ENCODE results near the gene FGF14. TPM values are rescaled to one million over a fixed set of nuclear protein-coding genes. Genes with fewer than 3 reads are reported as not detected.

Gene FGF14
- total RNA-seq, 2 experiments from 2014 or later: not detected

- no peaks in the 10 kb centered on the region for H3K27me3 Mint-ChIP-seq
- H3K4me3 Mint-ChIP-seq: no peak overlapping the region
- no peaks in the 10 kb centered on the region for H3K9me3 Mint-ChIP-seq
- H3K36me3 Mint-ChIP-seq (ENCODE audit: low read depth): no peaks in the 10 kb centered on the region
- POLR2A ChIA-PET: no interaction called here
- no peak overlapping the region for H3K27ac Mint-ChIP-seq
- no peaks in the 10 kb centered on the region for H3K4me1 Mint-ChIP-seq
- no peak for DNase-seq
- CTCF ChIA-PET: no interaction called here
Observed at GRCh38 chr13:101996954-101997353, 404.9 kb downstream of the FGF14 start.

DNA sequence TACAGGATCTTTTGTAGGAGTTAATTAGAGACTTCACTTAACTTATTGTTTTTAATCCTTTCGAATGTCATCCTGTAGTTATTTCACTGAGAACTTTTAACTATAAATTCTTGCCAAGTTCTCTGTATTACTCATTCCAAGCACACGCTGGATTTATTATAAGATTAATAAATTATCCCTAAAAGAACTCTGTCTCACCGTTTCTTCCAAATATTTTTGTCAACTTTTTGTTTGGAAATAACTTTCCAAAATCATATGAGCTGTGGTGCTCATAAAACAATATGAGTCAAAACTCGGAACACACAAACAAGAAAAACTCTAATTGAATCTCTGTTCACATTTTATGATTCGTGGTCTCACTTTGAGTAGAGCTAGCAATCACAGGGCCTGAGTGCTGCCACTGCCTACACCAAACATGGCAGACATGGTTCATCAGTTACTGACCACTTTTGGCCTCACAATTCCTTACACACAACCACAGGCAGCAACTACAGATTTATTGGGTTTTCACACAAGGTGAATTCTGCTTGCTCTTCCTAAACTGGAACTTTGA is 412.0 kb downstream of the FGF14 start:
- no peaks in the 10 kb centered on the region for H3K36me3 Mint-ChIP-seq (ENCODE audit: low read depth)
- ChIA-PET CTCF (no interaction called here), POLR2A (no interaction called here)
- DNase-seq: no peak
- H3K4me3 Mint-ChIP-seq: no peak overlapping the region
- H3K4me1 Mint-ChIP-seq: no peaks in the 10 kb centered on the region
- H3K27ac Mint-ChIP-seq: no peak overlapping the region
- H3K27me3 Mint-ChIP-seq: no peaks in the 10 kb centered on the region
- H3K9me3 Mint-ChIP-seq: no peaks in the 10 kb centered on the region

DNA sequence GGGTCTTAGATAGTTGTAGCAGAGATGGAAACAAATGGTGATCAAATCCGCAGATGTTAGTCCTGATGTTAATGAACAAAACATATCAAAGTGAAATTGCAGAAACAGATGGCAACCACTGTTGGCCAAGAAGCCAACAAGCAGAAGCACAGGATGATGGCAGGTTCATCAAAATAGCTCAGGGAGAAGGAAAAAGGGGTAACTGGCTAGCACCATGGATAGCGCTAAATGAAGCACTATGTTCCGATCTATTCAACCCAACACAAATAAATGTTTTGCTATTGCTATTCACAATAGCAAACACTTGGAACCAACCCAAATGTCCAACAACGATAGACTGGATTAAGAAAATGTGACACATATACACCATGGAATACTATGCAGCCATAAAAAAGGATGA is 413.7 kb downstream of the FGF14 start:
- CTCF ChIA-PET: no interaction called here
- no peaks in the 10 kb centered on the region for H3K9me3 Mint-ChIP-seq

GRCh38 chr13:101986316-101986715 is 415.5 kb downstream of the FGF14 start:
- Mint-ChIP-seq H3K27me3 (no peaks in the 10 kb centered on the region), H3K36me3 (ENCODE audit: low read depth) (no peaks in the 10 kb centered on the region), H3K9me3 (no peaks in the 10 kb centered on the region), H3K27ac (no peak overlapping the region), H3K4me3 (no peak overlapping the region), H3K4me1 (no peaks in the 10 kb centered on the region)
- no peak for DNase-seq
- ChIA-PET POLR2A (no interaction called here), CTCF (no interaction called here)

More for the DNA sequence above, 413.7 kb downstream of the FGF14 start:
- DNase-seq: no peak
- H3K36me3 Mint-ChIP-seq (ENCODE audit: low read depth): no peaks in the 10 kb centered on the region
- POLR2A ChIA-PET: no interaction called here
- H3K4me1 Mint-ChIP-seq: no peaks in the 10 kb centered on the region
- no peak overlapping the region for H3K4me3 Mint-ChIP-seq
- no peak overlapping the region for H3K27ac Mint-ChIP-seq
- H3K27me3 Mint-ChIP-seq: no peaks in the 10 kb centered on the region

- no peak overlapping the region for H3K4me3 Mint-ChIP-seq
Observed at GRCh38 chr13:101985321-101985720, 416.5 kb downstream of the FGF14 start.

DNA sequence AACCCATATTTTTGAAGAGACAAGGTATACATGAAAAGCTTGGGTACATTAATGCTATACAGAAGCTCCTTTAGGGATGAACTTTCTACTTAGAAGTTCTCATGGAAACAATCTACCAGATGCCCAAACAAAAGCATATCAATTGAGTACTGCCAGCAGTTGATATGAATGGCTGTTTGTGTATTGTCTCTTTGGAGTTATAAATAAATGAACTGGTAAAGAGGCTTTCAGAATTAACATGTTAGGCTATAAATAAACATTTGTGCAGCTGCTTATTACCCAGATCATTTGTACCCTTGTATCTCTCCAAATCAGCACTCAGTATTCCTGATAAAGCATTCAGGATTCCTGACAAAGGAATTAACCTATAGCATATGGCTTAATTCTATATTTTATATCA is 418.9 kb downstream of the FGF14 start:
- H3K27me3 Mint-ChIP-seq: no peaks in the 10 kb centered on the region
- POLR2A ChIA-PET: no interaction called here

More at GRCh38 chr13:101985321-101985720, 416.5 kb downstream of the FGF14 start:
- Mint-ChIP-seq H3K27ac (no peak overlapping the region), H3K4me1 (no peaks in the 10 kb centered on the region), H3K9me3 (no peaks in the 10 kb centered on the region), H3K36me3 (ENCODE audit: low read depth) (no peaks in the 10 kb centered on the region), H3K27me3 (no peaks in the 10 kb centered on the region)
- CTCF ChIA-PET: no interaction called here
- DNase-seq: no peak
- POLR2A ChIA-PET: no interaction called here

DNA sequence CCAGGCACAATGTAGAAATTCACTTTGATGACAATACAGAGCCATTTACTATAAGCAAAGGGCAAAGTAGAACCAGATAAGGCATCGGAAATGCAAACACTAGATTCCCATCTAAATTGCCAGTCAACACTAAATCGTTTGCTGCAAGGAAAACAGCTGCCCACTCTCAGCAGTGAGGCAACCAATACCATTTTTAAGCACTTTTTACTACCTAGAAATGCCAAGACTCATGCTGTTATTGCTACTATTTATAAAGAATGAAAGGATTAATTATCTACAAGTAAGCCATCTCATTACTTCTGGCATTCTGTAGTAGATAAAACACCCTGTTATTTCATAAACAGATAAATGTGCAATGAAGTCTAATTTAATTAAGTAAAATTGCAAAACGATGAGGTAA is 422.0 kb downstream of the FGF14 start:
- Mint-ChIP-seq H3K36me3 (ENCODE audit: low read depth) (no peaks in the 10 kb centered on the region), H3K4me1 (no peaks in the 10 kb centered on the region), H3K27me3 (no peaks in the 10 kb centered on the region), H3K4me3 (no peak overlapping the region), H3K27ac (no peak overlapping the region), H3K9me3 (no peaks in the 10 kb centered on the region)
- CTCF ChIA-PET: no interaction called here
- POLR2A ChIA-PET: no interaction called here
- DNase-seq: no peak

More for the DNA sequence above, 418.9 kb downstream of the FGF14 start:
- Mint-ChIP-seq H3K4me1 (no peaks in the 10 kb centered on the region), H3K4me3 (no peak overlapping the region), H3K9me3 (no peaks in the 10 kb centered on the region), H3K36me3 (ENCODE audit: low read depth) (no peaks in the 10 kb centered on the region), H3K27ac (no peak overlapping the region)
- CTCF ChIA-PET: interaction anchor here (0.5 kb wide), 1 partner anchor 291 kb away, joined by 3 read pairs; no protein-coding TSS in a partner anchor
- no peak for DNase-seq

DNA sequence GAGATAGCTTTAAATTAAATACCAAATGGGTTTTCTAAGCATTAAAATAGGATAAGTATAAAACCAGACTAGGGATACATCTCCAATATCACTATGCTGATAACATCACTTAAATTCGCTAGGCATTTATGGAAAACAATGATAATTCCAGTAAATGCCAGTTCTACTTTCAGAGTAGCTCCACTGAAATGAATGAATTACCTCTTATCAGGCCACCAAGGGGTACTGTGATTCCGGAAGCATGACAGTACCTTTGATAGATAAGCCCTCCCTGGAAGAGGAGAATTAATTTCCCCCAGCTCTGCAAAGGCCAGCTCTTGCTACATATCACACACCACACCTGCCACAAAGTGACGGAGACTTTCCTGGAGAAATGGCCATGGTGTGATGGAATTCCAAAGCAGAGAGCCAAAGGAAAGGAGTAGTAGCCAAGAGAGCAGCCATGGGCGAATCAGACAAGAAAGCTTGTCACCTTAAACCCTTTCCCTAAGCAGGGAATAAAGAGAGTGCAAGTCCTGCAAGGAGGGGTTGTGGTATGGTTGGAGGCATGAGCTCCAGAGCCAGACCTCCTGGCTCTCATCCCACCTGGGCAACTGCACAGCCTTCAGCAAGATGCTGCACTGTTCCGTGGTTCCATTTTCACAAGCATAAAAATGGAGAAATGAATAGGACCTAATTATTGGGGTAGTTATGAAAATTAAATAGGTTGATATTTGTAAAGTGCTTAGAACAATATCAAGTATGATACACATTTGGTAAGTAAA is 423.1 kb downstream of the FGF14 start:
- H3K27ac Mint-ChIP-seq: no peak overlapping the region
- CTCF ChIA-PET: no interaction called here
- POLR2A ChIA-PET: no interaction called here
- no peaks in the 10 kb centered on the region for H3K27me3 Mint-ChIP-seq
- no peaks in the 10 kb centered on the region for H3K36me3 Mint-ChIP-seq (ENCODE audit: low read depth)
- H3K4me1 Mint-ChIP-seq: no peaks in the 10 kb centered on the region
- DNase-seq: no peak
- no peak overlapping the region for H3K4me3 Mint-ChIP-seq
- H3K9me3 Mint-ChIP-seq: no peaks in the 10 kb centered on the region

- no peaks in the 10 kb centered on the region for H3K36me3 Mint-ChIP-seq (ENCODE audit: low read depth)
- no peaks in the 10 kb centered on the region for H3K4me1 Mint-ChIP-seq
- ChIA-PET CTCF (no interaction called here), POLR2A (no interaction called here)
- H3K9me3 Mint-ChIP-seq: no peaks in the 10 kb centered on the region
- H3K27ac Mint-ChIP-seq: no peak overlapping the region
- no peaks in the 10 kb centered on the region for H3K27me3 Mint-ChIP-seq
- no peak for DNase-seq
- no peak overlapping the region for H3K4me3 Mint-ChIP-seq
Observed at GRCh38 chr13:101977475-101977874, 424.4 kb downstream of the FGF14 start.

DNA sequence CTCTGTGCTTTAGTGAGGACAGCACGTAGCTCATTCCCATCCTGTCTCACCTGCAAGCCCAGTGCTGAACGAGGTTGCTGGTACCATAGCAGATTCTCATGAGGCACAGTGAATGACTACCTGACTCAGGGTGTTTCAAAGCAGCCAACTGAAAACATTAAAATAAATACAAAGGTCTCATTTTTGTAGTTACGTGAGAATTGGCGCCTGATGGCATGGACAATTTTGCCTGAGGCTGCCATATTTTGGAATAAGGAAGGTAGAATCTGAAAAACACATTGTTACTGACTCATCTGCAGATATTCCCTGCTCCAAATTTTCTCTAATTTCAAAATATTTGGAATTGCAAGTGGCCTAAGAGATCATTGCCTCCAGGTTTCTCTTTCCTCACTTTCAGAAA is 429.7 kb downstream of the FGF14 start:
- DNase-seq: no peak
- Mint-ChIP-seq H3K4me1 (no peaks in the 10 kb centered on the region), H3K9me3 (no peaks in the 10 kb centered on the region), H3K4me3 (no peak overlapping the region), H3K27ac (no peak overlapping the region), H3K36me3 (ENCODE audit: low read depth) (no peaks in the 10 kb centered on the region), H3K27me3 (no peaks in the 10 kb centered on the region)
- POLR2A ChIA-PET: no interaction called here
- CTCF ChIA-PET: interaction anchor here (0.7 kb wide), 1 partner anchor 1144 kb away, joined by 7 read pairs; no protein-coding TSS in a partner anchor

DNA sequence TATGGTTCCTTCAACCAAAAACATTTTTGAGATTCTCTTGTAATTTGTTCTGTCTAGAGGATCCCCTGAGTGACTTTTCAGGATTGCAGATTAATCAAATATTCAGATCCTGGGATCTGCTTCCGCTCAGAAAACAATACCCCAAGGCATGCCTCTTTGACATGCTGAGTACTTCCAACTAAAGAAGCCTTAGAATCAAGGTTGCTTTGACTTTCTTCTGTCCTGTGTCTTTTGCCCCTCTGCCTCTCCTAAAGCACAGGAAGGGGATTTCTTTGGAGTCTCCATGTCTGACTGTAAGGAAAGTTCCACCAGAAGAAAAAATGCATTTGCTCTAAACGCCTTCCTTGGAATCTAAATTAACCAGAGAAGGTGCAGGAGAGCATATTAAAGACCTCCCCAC is 431.5 kb downstream of the FGF14 start:
- no peak for DNase-seq
- Mint-ChIP-seq H3K27me3 (no peaks in the 10 kb centered on the region), H3K9me3 (no peaks in the 10 kb centered on the region), H3K27ac (no peak overlapping the region), H3K4me3 (no peak overlapping the region), H3K36me3 (ENCODE audit: low read depth) (no peaks in the 10 kb centered on the region), H3K4me1 (no peaks in the 10 kb centered on the region)
- ChIA-PET POLR2A (no interaction called here), CTCF (no interaction called here)

DNA sequence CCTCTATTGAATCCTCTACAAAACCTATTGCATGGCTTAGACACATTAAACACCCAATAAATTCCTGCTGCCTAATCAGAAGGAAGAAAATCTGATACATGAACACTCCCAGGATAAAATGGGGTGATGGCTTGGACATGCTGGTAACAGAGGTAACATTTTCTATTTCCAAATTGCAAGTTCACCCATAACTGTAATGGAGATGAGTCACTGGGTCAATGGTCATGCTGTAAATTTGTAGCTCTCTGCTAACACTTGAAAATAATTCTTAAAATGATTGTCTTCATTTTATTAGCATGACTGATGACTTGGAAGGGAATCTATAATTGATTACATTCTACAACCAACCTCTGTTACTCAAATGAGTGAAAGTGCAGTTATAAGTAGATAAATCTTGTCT is 434.1 kb downstream of the FGF14 start:
- CTCF ChIA-PET: no interaction called here
- POLR2A ChIA-PET: no interaction called here
- no peak overlapping the region for H3K4me3 Mint-ChIP-seq
- H3K27me3 Mint-ChIP-seq: no peaks in the 10 kb centered on the region
- no peaks in the 10 kb centered on the region for H3K36me3 Mint-ChIP-seq (ENCODE audit: low read depth)
- no peaks in the 10 kb centered on the region for H3K4me1 Mint-ChIP-seq
- no peaks in the 10 kb centered on the region for H3K9me3 Mint-ChIP-seq
- no peak overlapping the region for H3K27ac Mint-ChIP-seq
- DNase-seq: no peak

DNA sequence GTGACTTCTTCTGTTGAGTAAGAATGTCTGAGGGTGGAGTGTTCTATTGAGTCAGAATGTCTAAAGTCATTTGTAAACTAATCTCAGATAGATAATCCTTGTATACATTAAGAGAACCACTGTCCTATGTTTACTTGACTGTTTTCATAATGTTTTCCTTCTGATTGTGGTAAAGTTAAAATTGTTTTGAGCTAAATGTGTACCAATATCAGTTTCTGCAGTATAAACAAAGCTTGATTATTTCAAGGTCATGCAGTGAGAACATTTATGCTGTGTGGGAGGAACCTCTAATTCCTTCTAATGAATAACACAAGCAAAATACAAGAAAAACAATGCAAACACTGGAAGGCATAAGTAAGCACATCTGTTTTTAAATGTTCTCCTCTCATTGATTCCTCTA is 434.6 kb downstream of the FGF14 start:
- no peaks in the 10 kb centered on the region for H3K27me3 Mint-ChIP-seq
- no peaks in the 10 kb centered on the region for H3K9me3 Mint-ChIP-seq
- ChIA-PET POLR2A (no interaction called here), CTCF (no interaction called here)
- no peak overlapping the region for H3K27ac Mint-ChIP-seq
- H3K4me3 Mint-ChIP-seq: no peak overlapping the region
- H3K4me1 Mint-ChIP-seq: no peaks in the 10 kb centered on the region
- no peaks in the 10 kb centered on the region for H3K36me3 Mint-ChIP-seq (ENCODE audit: low read depth)
- no peak for DNase-seq

- no peaks in the 10 kb centered on the region for H3K36me3 Mint-ChIP-seq (ENCODE audit: low read depth)
- ChIA-PET POLR2A (no interaction called here), CTCF (no interaction called here)
- DNase-seq: no peak
- no peak overlapping the region for H3K27ac Mint-ChIP-seq
- no peaks in the 10 kb centered on the region for H3K4me1 Mint-ChIP-seq
- no peaks in the 10 kb centered on the region for H3K27me3 Mint-ChIP-seq
- no peak overlapping the region for H3K4me3 Mint-ChIP-seq
- H3K9me3 Mint-ChIP-seq: no peaks in the 10 kb centered on the region
Observed at GRCh38 chr13:101965096-101965495, 436.8 kb downstream of the FGF14 start.

All from activated CD4-positive, alpha-beta memory T cell treated with anti-CD3 and anti-CD28 coated beads, Interleukin-2, amount 10 ng/mL, durations not matched to agents 7 days and 5 days (primary cell).